ENCODE data around the gene B4GALT2. TPM values are rescaled to one million over a fixed set of nuclear protein-coding genes. Genes with fewer than 3 reads are reported as not detected.

The B4GALT2 gene
- total and polyA plus RNA-seq, 8 donors = 15.2 to 37.4 (median 22.5) TPM

DNA sequence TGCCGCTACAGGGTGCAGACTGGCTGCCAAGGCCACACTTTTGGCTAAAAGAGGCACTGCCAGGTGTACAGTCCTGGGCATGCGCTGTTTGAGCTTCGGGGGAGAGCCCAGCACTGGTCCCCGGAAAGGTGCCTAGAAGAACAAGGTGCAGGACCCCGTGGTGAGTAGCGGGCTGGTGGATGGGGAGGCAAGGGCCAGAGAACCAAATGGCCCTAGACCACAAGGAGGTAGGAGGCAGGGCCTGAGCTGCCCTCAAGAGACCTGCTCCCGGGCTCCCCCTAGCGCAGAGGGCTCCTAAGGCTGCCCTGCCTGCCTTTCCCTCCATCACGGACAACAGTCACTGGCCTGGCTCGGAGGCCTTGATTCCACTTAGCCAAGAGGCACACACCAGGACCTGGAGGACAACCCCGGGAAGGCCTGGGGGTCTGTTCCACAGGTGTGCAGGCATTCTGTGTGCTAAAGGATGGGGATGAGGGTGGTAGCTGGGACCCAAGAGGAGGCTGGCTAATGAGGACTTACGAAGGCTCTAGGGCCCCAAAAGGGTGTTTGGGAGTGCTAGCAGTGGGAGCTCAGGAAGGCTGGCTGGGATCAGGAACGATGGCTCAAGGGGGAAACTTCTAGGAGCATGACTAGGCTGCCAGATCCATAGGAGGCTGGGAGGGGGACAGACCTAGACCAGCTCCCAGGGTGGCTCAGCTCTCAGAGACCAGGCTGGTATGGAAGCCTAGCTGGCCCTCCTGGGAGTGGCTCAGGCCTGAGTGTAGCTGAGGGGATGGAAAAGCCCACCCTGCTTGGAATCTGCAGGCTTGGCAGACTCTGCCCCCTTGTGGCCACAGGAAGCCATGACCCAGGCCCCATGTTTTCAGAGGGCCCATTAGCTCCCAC, 44.7 kb upstream of the B4GALT2 start:
- peak overlapping the region in 2 of 5 donors; percentile 19 to 76 for H3K27ac ChIP-seq
- intact Hi-C loops (cut with DNase I; ENCODE audit: low total_unique reads) = loop anchor here (5.0 kb wide), 1 partner anchor 172 kb away; no protein-coding TSS in a partner anchor
- peaks cover 0 to 26% (median 25%) of the 10 kb centered on the region in 3 donors for H3K27me3 ChIP-seq
- peaks cover 29 to 46% (median 40%) of the 10 kb centered on the region in 4 donors for H3K4me1 ChIP-seq
- H3K36me3 ChIP-seq = peaks cover 0 to 9% (median 4%) of the 10 kb centered on the region in 4 donors
- H3K9me3 ChIP-seq = no peaks in the 10 kb centered on the region
- peak; percentile 68 to 89 for DNase-seq
- 28 to 40% (median 36%) methylated on average over 11 to 13 of the region's 13 CpGs for WGBS, 5 donors
- peak overlapping the region; percentile 33 to 52 (median 46) for H3K4me3 ChIP-seq
- TF ChIP-seq EP300 (IDR thresholded peaks at IDR 0.05) (no peak), POLR2AphosphoS5 (IDR thresholded peaks at IDR 0.05) (no peak)
- TF ChIP-seq, protein P1, sequence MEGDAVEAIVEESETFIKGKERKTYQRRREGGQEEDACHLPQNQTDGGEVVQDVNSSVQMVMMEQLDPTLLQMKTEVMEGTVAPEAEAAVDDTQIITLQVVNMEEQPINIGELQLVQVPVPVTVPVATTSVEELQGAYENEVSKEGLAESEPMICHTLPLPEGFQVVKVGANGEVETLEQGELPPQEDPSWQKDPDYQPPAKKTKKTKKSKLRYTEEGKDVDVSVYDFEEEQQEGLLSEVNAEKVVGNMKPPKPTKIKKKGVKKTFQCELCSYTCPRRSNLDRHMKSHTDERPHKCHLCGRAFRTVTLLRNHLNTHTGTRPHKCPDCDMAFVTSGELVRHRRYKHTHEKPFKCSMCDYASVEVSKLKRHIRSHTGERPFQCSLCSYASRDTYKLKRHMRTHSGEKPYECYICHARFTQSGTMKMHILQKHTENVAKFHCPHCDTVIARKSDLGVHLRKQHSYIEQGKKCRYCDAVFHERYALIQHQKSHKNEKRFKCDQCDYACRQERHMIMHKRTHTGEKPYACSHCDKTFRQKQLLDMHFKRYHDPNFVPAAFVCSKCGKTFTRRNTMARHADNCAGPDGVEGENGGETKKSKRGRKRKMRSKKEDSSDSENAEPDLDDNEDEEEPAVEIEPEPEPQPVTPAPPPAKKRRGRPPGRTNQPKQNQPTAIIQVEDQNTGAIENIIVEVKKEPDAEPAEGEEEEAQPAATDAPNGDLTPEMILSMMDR (IDR thresholded peaks at IDR 0.05) = peak in 6 of 7 experiments; percentile 19 to 83 (median 76)

DNA sequence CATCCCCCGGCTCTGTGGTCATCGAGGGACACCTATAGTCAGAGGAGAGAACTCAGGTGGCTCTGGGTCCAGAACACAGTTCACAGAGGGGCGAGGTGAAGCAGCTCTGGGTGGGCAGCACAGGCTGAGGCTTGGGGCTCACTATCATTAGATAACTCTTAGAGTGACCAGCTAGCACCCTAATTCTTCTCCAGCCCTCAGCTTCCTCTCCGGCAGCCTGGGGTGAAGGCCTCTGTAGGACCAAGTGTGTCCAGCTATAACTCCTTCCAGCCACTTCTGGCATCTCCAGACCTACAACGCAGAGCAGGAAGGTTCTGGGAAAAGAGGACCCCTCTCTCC, 44.1 kb upstream of the B4GALT2 start:
- WGBS, 5 donors = 58 to 73% (median 59%) methylated on average over 2 to 5 of the region's 5 CpGs
- Histone ChIP-seq H3K4me3 (no peak overlapping the region), H3K27ac (peak overlapping the region in 2 of 5 donors; percentile 19 to 76), H3K9me3 (no peaks in the 10 kb centered on the region), H3K27me3 (peaks cover 0 to 26% (median 25%) of the 10 kb centered on the region in 3 donors), H3K4me1 (peaks cover 29 to 46% (median 40%) of the 10 kb centered on the region in 4 donors), H3K36me3 (peaks cover 0 to 8% (median 4%) of the 10 kb centered on the region in 4 donors)
- intact Hi-C loops (cut with DNase I; ENCODE audit: low total_unique reads) = loop anchor here (5.0 kb wide), 1 partner anchor 173 kb away; no protein-coding TSS in a partner anchor
- no peak for DNase-seq
- TF ChIP-seq POLR2A (IDR thresholded peaks at IDR 0.05) (no peak), POLR2AphosphoS5 (IDR thresholded peaks at IDR 0.05) (no peak), EP300 (IDR thresholded peaks at IDR 0.05) (no peak)
- TF ChIP-seq, protein P1 (IDR thresholded peaks at IDR 0.05) = no peak

DNA sequence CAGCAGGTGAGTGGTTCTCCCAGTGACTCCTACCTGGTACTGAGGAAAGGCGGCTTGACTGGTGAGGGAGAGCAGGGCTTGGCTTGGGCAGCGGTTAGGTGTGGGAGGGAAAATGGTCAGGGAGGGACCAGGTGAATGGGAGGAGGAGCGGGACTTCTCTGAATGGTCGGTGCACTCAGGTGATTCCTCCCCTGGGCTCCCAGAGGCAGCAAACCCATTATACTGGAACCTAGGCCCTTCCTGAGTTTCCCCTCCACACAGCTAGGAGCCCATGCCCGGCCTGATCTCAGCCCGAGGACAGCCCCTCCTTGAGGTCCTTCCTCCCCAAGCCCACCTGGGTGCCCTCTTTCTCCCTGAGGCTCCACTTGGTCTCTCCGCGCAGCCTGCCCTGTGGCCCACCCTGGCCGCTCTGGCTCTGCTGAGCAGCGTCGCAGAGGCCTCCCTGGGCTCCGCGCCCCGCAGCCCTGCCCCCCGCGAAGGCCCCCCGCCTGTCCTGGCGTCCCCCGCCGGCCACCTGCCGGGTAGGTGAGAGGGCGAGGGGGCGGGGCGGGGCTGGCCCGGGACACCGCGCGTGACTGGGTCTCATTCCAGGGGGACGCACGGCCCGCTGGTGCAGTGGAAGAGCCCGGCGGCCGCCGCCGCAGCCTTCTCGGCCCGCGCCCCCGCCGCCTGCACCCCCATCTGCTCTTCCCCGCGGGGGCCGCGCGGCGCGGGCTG, 43.1 kb upstream of the B4GALT2 start:
- Histone ChIP-seq H3K4me3 (peak overlapping the region; percentile 54 to 60 (median 57)), H3K4me1 (peaks cover 29 to 46% (median 40%) of the 10 kb centered on the region in 4 donors), H3K27ac (peak overlapping the region in 2 of 5 donors; percentile 56 to 76), H3K9me3 (no peaks in the 10 kb centered on the region), H3K27me3 (peaks cover 0 to 26% (median 25%) of the 10 kb centered on the region in 3 donors), H3K36me3 (no peaks in the 10 kb centered on the region)
- peak; percentile 48 to 77 for DNase-seq
- 6 to 18% (median 11%) methylated on average over 16 to 48 of the region's 48 CpGs for WGBS, 5 donors
- intact Hi-C loops (cut with DNase I; ENCODE audit: low total_unique reads) = no loop called here
- TF ChIP-seq, protein P1 (IDR thresholded peaks at IDR 0.05) = no peak
- TF ChIP-seq POLR2A (IDR thresholded peaks at IDR 0.05) (no peak), EP300 (IDR thresholded peaks at IDR 0.05) (no peak), POLR2AphosphoS5 (IDR thresholded peaks at IDR 0.05) (no peak)
